ENCODE data around the gene SDHAF2. TPM values are rescaled to one million over a fixed set of nuclear protein-coding genes. Genes with fewer than 3 reads are reported as not detected.

The SDHAF2 gene
- total RNA-seq, 1 experiment from 2014 or later, result 43.2 TPM

GRCh38 chr11:61384271-61385242 is 45.4 kb upstream of the SDHAF2 start:
- DNase-seq (ENCODE audit: low read depth, low spot score), result no peak
- POLR2A ChIA-PET, result no interaction called here
- BruUV-seq (replicated peaks), result no TSS peak
- intact Hi-C loops (cut with micrococcal nuclease; ENCODE audit: unreplicated experiment), result loop anchor here (1.0 kb wide), 1 partner anchor 48 kb away; no protein-coding TSS in a partner anchor
- in situ Hi-C loops (cut with HindIII; ENCODE audit: low pct_unique_long_range_greater_than_20kb, low sequenced_read_pairs), result no loop called here
- no peak overlapping the region for H3K4me3 ChIP-seq (ENCODE audit: low read depth in 2 of 2, low read length in 2 of 2)
- no peaks in the 10 kb centered on the region for H3K27me3 ChIP-seq (ENCODE audit: control insufficient read depth, insufficient read depth, low read length)
- no peaks in the 10 kb centered on the region for H3K36me3 ChIP-seq (ENCODE audit: control insufficient read depth, insufficient read depth, low read length)
- CTCF ChIA-PET, result interaction anchor here (1.0 to 3.1 kb wide), 7 partner anchors 10 to 130 kb away, joined by 3 to 50 read pairs (median 5); partner anchors contain the start of genes CYB561A3 and TMEM138
- H3K9me3 ChIP-seq (ENCODE audit: control insufficient read depth, insufficient read depth, low read depth, low read length), result no peaks in the 10 kb centered on the region
- TF ChIP-seq POLR2AphosphoS5 (IDR thresholded peaks at IDR 0.05; ENCODE audit: low read depth, low read length) (no peak), REST (IDR thresholded peaks at IDR 0.05; ENCODE audit: insufficient read depth in 1 of 2, low read depth in 2 of 2, low read length in 1 of 2) (no peak)
- no peaks in the 10 kb centered on the region for H3K4me1 ChIP-seq (ENCODE audit: control insufficient read depth, insufficient read depth, low read length)
- H3K27ac ChIP-seq (ENCODE audit: low read length), result no peak overlapping the region
- ATAC-seq, result no peak

DNA sequence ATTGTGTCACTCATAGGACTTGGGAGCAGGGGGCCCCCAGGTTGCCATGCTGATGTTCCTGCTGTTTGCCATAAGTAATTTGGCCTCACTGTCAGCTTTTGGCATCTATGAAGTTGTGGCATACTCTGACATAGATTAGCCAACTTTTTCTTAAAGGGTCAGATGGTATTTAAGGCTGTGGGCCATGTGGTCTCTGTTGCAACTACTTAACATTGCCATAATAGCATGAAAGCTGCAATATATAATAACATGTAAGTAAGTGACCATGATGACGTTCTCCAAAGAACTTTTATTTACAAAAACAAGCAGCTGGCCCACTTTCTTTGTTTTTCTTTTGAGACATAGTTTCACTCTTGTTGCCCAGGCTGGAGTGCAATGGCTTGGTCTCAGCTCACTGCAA is 39.8 kb upstream of the SDHAF2 start:
- ATAC-seq (no peak), DNase-seq (ENCODE audit: low read depth, low spot score) (no peak)
- Histone ChIP-seq H3K36me3 (ENCODE audit: control insufficient read depth, insufficient read depth, low read length) (no peaks in the 10 kb centered on the region; the same call in 1 of the 2 replicates), H3K4me3 (ENCODE audit: low read depth in 2 of 2, low read length in 2 of 2) (no peak overlapping the region), H3K27ac (ENCODE audit: low read length) (no peak overlapping the region), H3K4me1 (ENCODE audit: control insufficient read depth, insufficient read depth, low read length) (peaks cover 10% of the 10 kb centered on the region), H3K9me3 (ENCODE audit: control insufficient read depth, insufficient read depth, low read depth, low read length) (0 out of 2 replicates have a peak, but pooled peaks cover 3% of the 10 kb centered on the region), H3K27me3 (ENCODE audit: control insufficient read depth, insufficient read depth, low read length) (no peaks in the 10 kb centered on the region)
- TF ChIP-seq POLR2AphosphoS5 (IDR thresholded peaks at IDR 0.05; ENCODE audit: low read depth, low read length), result no peak
- no peak for TF ChIP-seq CTCF (IDR thresholded peaks at IDR 0.05)
- TF ChIP-seq REST (IDR thresholded peaks at IDR 0.05; ENCODE audit: insufficient read depth in 1 of 2, low read depth in 2 of 2, low read length in 1 of 2), result no peak
- TF ChIP-seq SIN3A (IDR thresholded peaks at IDR 0.05; ENCODE audit: borderline replicate concordance, insufficient read depth, low read depth, low read length), result no peak
- ChIA-PET CTCF (no interaction called here), POLR2A (no interaction called here)
- intact Hi-C loops (cut with micrococcal nuclease; ENCODE audit: unreplicated experiment), result no loop called here
- BruUV-seq (replicated peaks), result no TSS peak
- in situ Hi-C loops (cut with HindIII; ENCODE audit: low pct_unique_long_range_greater_than_20kb, low sequenced_read_pairs), result no loop called here

All from Panc1 (cell line).